ENCODE results near the gene DPPA2. TPM values are rescaled to one million over a fixed set of nuclear protein-coding genes. Genes with fewer than 3 reads are reported as not detected.
"Not testable (repeated sequence)": the region's sequence is repeated elsewhere in the genome, so short reads cannot be mapped to it uniquely, and the experiment has no call there.

The DPPA2 gene
- not detected in 2 replicates for total RNA-seq

GRCh38 chr3:109316162-109316730, at the start of gene DPPA2:
Gene DPPA2 (minus strand): TSS chr3:109316517. CDS start chr3:109314542, 1,975 bp downstream.
- no peak for DNase-seq

- DNase-seq, result no peak
Measured at GRCh38 chr3:109364088-109364487, 47.8 kb upstream of the DPPA2 start.

- DNase-seq, result no peak
Measured at GRCh38 chr3:109363634-109364033, 47.3 kb upstream of the DPPA2 start.

- DNase-seq, result no peak
Measured at GRCh38 chr3:109362823-109363222, 46.5 kb upstream of the DPPA2 start.

- not testable (repeated sequence) for DNase-seq
Measured at GRCh38 chr3:109358809-109359208, 42.5 kb upstream of the DPPA2 start.

GRCh38 chr3:109356442-109357155, 40.3 kb upstream of the DPPA2 start:
- DNase-seq, result no peak

- no peak for DNase-seq
Measured at GRCh38 chr3:109355625-109356441, 39.5 kb upstream of the DPPA2 start.

GRCh38 chr3:109353057-109353456, 36.7 kb upstream of the DPPA2 start:
- no peak for DNase-seq

- DNase-seq, result no peak
Measured at GRCh38 chr3:109351231-109351630, 34.9 kb upstream of the DPPA2 start.

- DNase-seq, result no peak
Measured at GRCh38 chr3:109346770-109347295, 30.5 kb upstream of the DPPA2 start.

GRCh38 chr3:109346099-109346498, 29.8 kb upstream of the DPPA2 start:
- DNase-seq, result no peak

GRCh38 chr3:109339714-109340648, 23.7 kb upstream of the DPPA2 start:
- no peak for DNase-seq

GRCh38 chr3:109339197-109339596, 22.9 kb upstream of the DPPA2 start:
- DNase-seq, result no peak

GRCh38 chr3:109338322-109338721, 22.0 kb upstream of the DPPA2 start:
- DNase-seq, result no peak

GRCh38 chr3:109337393-109337792, 21.1 kb upstream of the DPPA2 start, which contains the start of gene DPPA4:
Gene DPPA4 (minus strand): TSS chr3:109337546. CDS start chr3:109337517, 29 bp downstream.
- no peak for DNase-seq

- DNase-seq, result no peak
Measured at GRCh38 chr3:109336291-109336861, 20.1 kb upstream of the DPPA2 start.

- DNase-seq, result no peak
Measured at GRCh38 chr3:109334572-109334971, 18.3 kb upstream of the DPPA2 start.

- DNase-seq, result no peak
Measured at GRCh38 chr3:109331692-109332091, 15.4 kb upstream of the DPPA2 start.

GRCh38 chr3:109330405-109330804, 14.1 kb upstream of the DPPA2 start:
- DNase-seq, result no peak

- no peak for DNase-seq
Measured at GRCh38 chr3:109328202-109328601, 11.9 kb upstream of the DPPA2 start.

GRCh38 chr3:109325657-109326056, 9.3 kb upstream of the DPPA2 start:
- no peak for DNase-seq

GRCh38 chr3:109325109-109325508, 8.8 kb upstream of the DPPA2 start:
- no peak for DNase-seq
